Uterus (tissue), 2 donors: Measurements from ENCODE around the gene SRBD1.

Experiments used
- POLR2A ChIP-seq, 2 donors: fragments of 450-650 bp; IDR thresholded peaks; one replicate each; pipeline ENCODE4 v1.6.1; 2016; ENCODE audit warnings: antibody characterized with exemption in 2 of 2, mild to moderate bottlenecking in 1 of 2, moderate library complexity in 1 of 2
- TF ChIP-seq, protein P1 (sequence below), 4 experiments: fragments of 200-600 bp in 2 of 4; fragments of 450-650 bp in 2 of 4; sonication (generic) in 2 of 4; IDR thresholded peaks; one replicate each; pipeline ENCODE4 v1.5.1; 2016 to 2019; ENCODE audit warnings: antibody characterized with exemption in 4 of 4, mild to moderate bottlenecking in 2 of 4, moderate library complexity in 1 of 4

DNA sequence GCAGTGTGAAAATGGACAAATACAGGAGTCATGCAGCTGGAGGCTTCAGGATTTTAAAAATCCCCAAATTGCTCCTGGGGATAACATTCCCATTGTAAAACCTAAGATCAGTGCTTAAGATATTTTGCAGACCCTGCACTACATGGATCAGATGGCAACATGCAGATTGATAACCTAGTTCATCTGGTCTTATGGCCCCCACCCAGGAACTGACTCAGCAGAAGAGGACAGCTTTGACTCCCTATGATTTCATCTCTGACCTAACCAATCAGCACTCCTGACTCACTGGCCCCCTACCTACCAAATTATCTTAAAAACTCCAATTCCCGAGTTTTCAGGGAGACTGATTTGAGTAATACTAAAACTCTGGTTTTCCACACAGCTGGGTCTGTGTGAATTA is 20.0 kb downstream of the SRBD1 start:
- TF ChIP-seq, protein P1, sequence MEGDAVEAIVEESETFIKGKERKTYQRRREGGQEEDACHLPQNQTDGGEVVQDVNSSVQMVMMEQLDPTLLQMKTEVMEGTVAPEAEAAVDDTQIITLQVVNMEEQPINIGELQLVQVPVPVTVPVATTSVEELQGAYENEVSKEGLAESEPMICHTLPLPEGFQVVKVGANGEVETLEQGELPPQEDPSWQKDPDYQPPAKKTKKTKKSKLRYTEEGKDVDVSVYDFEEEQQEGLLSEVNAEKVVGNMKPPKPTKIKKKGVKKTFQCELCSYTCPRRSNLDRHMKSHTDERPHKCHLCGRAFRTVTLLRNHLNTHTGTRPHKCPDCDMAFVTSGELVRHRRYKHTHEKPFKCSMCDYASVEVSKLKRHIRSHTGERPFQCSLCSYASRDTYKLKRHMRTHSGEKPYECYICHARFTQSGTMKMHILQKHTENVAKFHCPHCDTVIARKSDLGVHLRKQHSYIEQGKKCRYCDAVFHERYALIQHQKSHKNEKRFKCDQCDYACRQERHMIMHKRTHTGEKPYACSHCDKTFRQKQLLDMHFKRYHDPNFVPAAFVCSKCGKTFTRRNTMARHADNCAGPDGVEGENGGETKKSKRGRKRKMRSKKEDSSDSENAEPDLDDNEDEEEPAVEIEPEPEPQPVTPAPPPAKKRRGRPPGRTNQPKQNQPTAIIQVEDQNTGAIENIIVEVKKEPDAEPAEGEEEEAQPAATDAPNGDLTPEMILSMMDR (IDR thresholded peaks at IDR 0.05), result no peak
- no peak for TF ChIP-seq POLR2A (IDR thresholded peaks at IDR 0.05)
